Gastrocnemius medialis (tissue), 4 donors: ENCODE results near the gene METRNL.

ENCODE experiments used
- POLR2A ChIP-seq, 2 donors: fragments of 450-650 bp; IDR thresholded peaks; one replicate each; pipeline ENCODE4 v1.6.1; 2017; ENCODE audit warnings: antibody characterized with exemption in 2 of 2, mild to moderate bottlenecking in 2 of 2, moderate library complexity in 2 of 2
- TF ChIP-seq, protein P1 (sequence below), 5 experiments: fragments of 450-650 bp in 3 of 5; fragments of 200-600 bp in 2 of 5; sonication (generic) in 2 of 5; IDR thresholded peaks in 4 of 5; conservative IDR thresholded peaks in 1 of 5; 1 replicate in 4 of 5; 2 replicates in 1 of 5; pipeline ENCODE4 v1.5.1; 2016 to 2019; ENCODE audit warnings: antibody characterized with exemption in 5 of 5, mild to moderate bottlenecking in 3 of 5, moderate library complexity in 3 of 5

DNA sequence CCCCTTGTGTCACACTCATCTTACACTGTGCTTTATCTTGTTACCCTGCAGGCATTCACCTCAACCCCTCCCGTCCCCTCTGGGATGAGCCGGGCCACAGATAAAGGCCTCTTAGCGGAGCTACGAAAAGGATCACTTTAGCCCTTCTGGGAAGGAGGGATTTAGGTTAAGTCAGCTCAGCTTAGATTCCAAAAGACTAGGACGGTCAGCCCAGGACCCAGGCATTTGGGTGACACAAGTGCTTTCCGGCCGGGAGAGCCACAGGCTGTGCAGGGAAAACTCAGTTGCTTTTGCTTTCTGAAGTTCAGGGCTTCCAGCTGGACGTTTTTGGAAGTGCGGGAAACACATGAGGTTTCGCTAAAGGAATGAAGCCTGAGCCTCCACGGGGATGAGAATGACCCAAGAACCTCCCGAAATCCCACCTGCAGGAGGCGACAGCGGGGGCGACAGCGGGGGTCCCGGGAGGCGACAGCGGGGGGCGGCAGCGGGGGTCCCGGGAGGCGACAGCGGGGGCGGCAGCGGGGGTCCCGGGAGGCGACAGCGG lies 11.6 kb upstream of the METRNL start:
- TF ChIP-seq, protein P1, sequence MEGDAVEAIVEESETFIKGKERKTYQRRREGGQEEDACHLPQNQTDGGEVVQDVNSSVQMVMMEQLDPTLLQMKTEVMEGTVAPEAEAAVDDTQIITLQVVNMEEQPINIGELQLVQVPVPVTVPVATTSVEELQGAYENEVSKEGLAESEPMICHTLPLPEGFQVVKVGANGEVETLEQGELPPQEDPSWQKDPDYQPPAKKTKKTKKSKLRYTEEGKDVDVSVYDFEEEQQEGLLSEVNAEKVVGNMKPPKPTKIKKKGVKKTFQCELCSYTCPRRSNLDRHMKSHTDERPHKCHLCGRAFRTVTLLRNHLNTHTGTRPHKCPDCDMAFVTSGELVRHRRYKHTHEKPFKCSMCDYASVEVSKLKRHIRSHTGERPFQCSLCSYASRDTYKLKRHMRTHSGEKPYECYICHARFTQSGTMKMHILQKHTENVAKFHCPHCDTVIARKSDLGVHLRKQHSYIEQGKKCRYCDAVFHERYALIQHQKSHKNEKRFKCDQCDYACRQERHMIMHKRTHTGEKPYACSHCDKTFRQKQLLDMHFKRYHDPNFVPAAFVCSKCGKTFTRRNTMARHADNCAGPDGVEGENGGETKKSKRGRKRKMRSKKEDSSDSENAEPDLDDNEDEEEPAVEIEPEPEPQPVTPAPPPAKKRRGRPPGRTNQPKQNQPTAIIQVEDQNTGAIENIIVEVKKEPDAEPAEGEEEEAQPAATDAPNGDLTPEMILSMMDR (IDR thresholded peaks at IDR 0.05 in 4 of 5, conservative IDR thresholded peaks at IDR 0.05 in 1 of 5) = no peak
- TF ChIP-seq POLR2A (IDR thresholded peaks at IDR 0.05) = no peak
